PFSK-1 (cell line): ENCODE measurements around the gene THSD7B.

ENCODE experiments used
- FOXP2 ChIP-seq: optimal IDR thresholded peaks from 2 replicates; pipeline ENCODE3; 2011; ENCODE audit warnings: borderline replicate concordance, control low read depth, inconsistent platforms; ENCODE audit not compliant: insufficient read depth; ENCODE audit errors: extremely low read length, extremely low read depth
- POLR2AphosphoS5 ChIP-seq: IDR thresholded peaks from 2 replicates; pipeline ENCODE4 v1.6.1; 2012; ENCODE audit warnings: low read depth, mild to moderate bottlenecking, control low read depth, low read length, moderate library complexity
- REST ChIP-seq, 2 experiments: IDR thresholded peaks; 2 replicates each; pipeline versions ENCODE4 v1.6.1 to v1.8.0; 2011 to 2012; ENCODE audit warnings: low read depth in 2 of 2, low read length in 2 of 2, control low read depth in 1 of 2, inconsistent platforms in 1 of 2, mild to moderate bottlenecking in 1 of 2, moderate library complexity in 1 of 2; ENCODE audit not compliant: insufficient read depth in 1 of 2
- SIN3A ChIP-seq: IDR thresholded peaks from 2 replicates; pipeline ENCODE4 v1.6.1; 2012; ENCODE audit warnings: mild to moderate bottlenecking, low read length, moderate library complexity, borderline replicate concordance; ENCODE audit not compliant: insufficient read depth
- TAF1 ChIP-seq: IDR thresholded peaks from 2 replicates; pipeline ENCODE4 v1.6.1; 2012; ENCODE audit warnings: low read length, control low read depth, borderline replicate concordance; ENCODE audit not compliant: insufficient read depth

THSD7B gene

GRCh38 chr2:137511526-137511925 lies 746.2 kb downstream of the THSD7B start:
- TF ChIP-seq SIN3A (no peak), REST (IDR thresholded peaks at IDR 0.05; ENCODE audit: insufficient read depth in 1 of 2, low read depth in 2 of 2, low read length in 2 of 2) (no peak), POLR2AphosphoS5 (no peak), FOXP2 (no peak), TAF1 (no peak)

GRCh38 chr2:137521653-137522619 lies 756.6 kb downstream of the THSD7B start:
- TF ChIP-seq FOXP2 (no peak), TAF1 (no peak), SIN3A (no peak), REST (IDR thresholded peaks at IDR 0.05; ENCODE audit: insufficient read depth in 1 of 2, low read depth in 2 of 2, low read length in 2 of 2) (no peak), POLR2AphosphoS5 (no peak)

- TF ChIP-seq TAF1 (no peak), FOXP2 (no peak), REST (IDR thresholded peaks at IDR 0.05; ENCODE audit: insufficient read depth in 1 of 2, low read depth in 2 of 2, low read length in 2 of 2) (no peak)
Observed at GRCh38 chr2:137522620-137523011, 757.3 kb downstream of the THSD7B start.

DNA sequence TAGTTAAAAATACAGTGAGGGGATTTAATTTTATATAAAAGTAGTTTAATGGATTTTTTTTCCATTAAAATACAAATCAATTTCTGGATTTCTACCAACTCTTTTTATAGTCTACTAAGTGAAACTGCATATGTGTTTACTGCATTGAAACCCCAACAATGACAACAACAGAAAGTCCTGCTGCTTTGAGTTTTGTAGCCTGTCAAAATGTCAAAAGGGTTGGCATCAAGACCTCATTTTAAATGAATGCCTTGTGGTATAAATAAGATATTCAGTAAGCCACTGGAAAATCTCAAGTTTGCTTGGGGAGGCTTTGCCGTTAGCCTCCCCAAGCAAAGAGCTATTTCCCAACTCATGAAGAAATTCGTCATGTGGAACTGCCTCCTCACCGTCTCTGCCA lies 758.6 kb downstream of the THSD7B start:
- no peak for TF ChIP-seq REST (IDR thresholded peaks at IDR 0.05; ENCODE audit: insufficient read depth in 1 of 2, low read depth in 2 of 2, low read length in 2 of 2)
- TF ChIP-seq TAF1, result no peak
- TF ChIP-seq POLR2AphosphoS5, result no peak
- TF ChIP-seq FOXP2, result no peak

DNA sequence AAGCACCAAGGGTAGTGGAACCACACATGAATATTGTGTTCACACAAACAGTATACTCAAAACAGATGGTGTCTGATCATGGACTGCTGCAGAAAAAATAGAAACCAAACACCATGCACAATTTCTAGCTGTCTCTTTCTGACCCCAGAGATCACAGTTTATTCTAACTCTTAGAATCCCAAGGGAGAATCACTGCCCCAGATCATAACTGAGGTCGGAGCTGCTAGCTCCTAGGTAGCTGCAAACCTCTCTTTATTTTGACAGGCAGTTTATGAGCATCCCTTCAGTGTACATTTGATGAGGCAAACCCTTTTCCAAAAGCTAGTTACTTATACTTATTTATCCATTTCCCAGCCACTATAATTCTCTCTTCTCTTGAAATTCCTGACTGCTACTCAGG lies 759.8 kb downstream of the THSD7B start:
- no peak for TF ChIP-seq POLR2AphosphoS5
- no peak for TF ChIP-seq SIN3A
- no peak for TF ChIP-seq FOXP2
- no peak for TF ChIP-seq REST (IDR thresholded peaks at IDR 0.05; ENCODE audit: insufficient read depth in 1 of 2, low read depth in 2 of 2, low read length in 2 of 2)
